ENCODE data around the gene PI4KA.

DNA sequence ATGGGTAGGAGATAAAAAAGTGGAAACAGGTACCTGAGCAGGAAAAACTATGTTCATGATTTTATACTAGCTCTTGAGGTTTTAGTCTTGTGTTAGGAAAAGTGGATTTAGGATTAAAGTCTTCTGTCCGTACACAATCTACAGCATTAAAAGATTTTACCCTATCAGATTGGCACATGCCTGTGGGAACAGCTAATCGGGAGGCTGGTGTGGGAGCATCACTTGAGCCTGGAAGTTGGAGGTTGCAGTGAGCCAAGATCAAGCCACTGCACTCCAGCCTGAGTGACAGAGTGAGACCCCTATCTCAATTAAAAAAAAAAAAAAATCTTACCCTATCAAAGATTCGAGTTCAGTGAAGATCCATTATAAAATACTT is 46.4 kb upstream of the PI4KA start:
- TF ChIP-seq, protein P1, sequence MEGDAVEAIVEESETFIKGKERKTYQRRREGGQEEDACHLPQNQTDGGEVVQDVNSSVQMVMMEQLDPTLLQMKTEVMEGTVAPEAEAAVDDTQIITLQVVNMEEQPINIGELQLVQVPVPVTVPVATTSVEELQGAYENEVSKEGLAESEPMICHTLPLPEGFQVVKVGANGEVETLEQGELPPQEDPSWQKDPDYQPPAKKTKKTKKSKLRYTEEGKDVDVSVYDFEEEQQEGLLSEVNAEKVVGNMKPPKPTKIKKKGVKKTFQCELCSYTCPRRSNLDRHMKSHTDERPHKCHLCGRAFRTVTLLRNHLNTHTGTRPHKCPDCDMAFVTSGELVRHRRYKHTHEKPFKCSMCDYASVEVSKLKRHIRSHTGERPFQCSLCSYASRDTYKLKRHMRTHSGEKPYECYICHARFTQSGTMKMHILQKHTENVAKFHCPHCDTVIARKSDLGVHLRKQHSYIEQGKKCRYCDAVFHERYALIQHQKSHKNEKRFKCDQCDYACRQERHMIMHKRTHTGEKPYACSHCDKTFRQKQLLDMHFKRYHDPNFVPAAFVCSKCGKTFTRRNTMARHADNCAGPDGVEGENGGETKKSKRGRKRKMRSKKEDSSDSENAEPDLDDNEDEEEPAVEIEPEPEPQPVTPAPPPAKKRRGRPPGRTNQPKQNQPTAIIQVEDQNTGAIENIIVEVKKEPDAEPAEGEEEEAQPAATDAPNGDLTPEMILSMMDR (conservative IDR thresholded peaks at IDR 0.05; ENCODE audit: low read depth, low read length) = no peak
- TF ChIP-seq EZH2 (IDR thresholded peaks at IDR 0.05; ENCODE audit: borderline replicate concordance, low read depth, low read length, poor library complexity, severe bottlenecking) = no peak
